GM18868 (cell line): ENCODE results near the gene ZNF630.
"Not testable (repeated sequence)": the region's sequence is repeated elsewhere in the genome, so short reads cannot be mapped to it uniquely, and the experiment has no call there.

Source experiments
- ATAC-seq: cut with Tn5 transposase; IDR thresholded peaks from one replicate; pipeline ENCODE4 v1.9.1; 2021; ENCODE audit warnings: mild to moderate bottlenecking, moderate library complexity; ENCODE audit not compliant: unreplicated experiment

ZNF630 gene

GRCh38 chrX:48071064-48071985, at the start of gene ZNF630:
Gene ZNF630, minus strand, starts transcription at chrX:48071640. Its CDS starts 4,754 bp downstream, at chrX:48066886.
- ATAC-seq: peak; percentile 93

GRCh38 chrX:48107717-48108116, 36.3 kb upstream of the ZNF630 start:
- no peak for ATAC-seq

- no peak for ATAC-seq
Observed at GRCh38 chrX:48102874-48103374, 31.5 kb upstream of the ZNF630 start.

GRCh38 chrX:48101443-48101842, 30.0 kb upstream of the ZNF630 start:
- ATAC-seq: no peak

GRCh38 chrX:48092558-48092957, 21.1 kb upstream of the ZNF630 start:
- not testable (repeated sequence) for ATAC-seq

GRCh38 chrX:48090123-48090522, 18.7 kb upstream of the ZNF630 start:
- no peak for ATAC-seq

- no peak for ATAC-seq
Observed at GRCh38 chrX:48086082-48086481, 14.6 kb upstream of the ZNF630 start.

GRCh38 chrX:48083706-48084105, 12.3 kb upstream of the ZNF630 start:
- no peak for ATAC-seq

GRCh38 chrX:48083212-48083611, 11.8 kb upstream of the ZNF630 start:
- ATAC-seq: peak; percentile 62

GRCh38 chrX:48076343-48076742, 4.9 kb upstream of the ZNF630 start:
- ATAC-seq: no peak

- no peak for ATAC-seq
Observed at GRCh38 chrX:48071986-48072605, 656 bp upstream of the ZNF630 start.

GRCh38 chrX:48068096-48068887, 3.1 kb downstream of the ZNF630 start:
- no peak for ATAC-seq

GRCh38 chrX:48064261-48064660, 7.2 kb downstream of the ZNF630 start:
- no peak for ATAC-seq

- ATAC-seq: no peak
Observed at GRCh38 chrX:48059296-48059639, 12.2 kb downstream of the ZNF630 start.

- no peak for ATAC-seq
Observed at GRCh38 chrX:48058621-48059295, 12.7 kb downstream of the ZNF630 start.

GRCh38 chrX:48046846-48047245, 24.6 kb downstream of the ZNF630 start:
- ATAC-seq: no peak

GRCh38 chrX:48045410-48046311, 25.8 kb downstream of the ZNF630 start:
- no peak for ATAC-seq

- no peak for ATAC-seq
Observed at GRCh38 chrX:48043056-48043455, 28.4 kb downstream of the ZNF630 start.

- ATAC-seq: no peak
Observed at GRCh38 chrX:48035891-48036290, 35.5 kb downstream of the ZNF630 start.
